GM23338 (cell line): ENCODE measurements around the gene ONECUT1. TPM values are rescaled to one million over a fixed set of nuclear protein-coding genes. Genes with fewer than 3 reads are reported as not detected.
A peak's percentile ranks its signal among the peaks of the same experiment; 100 is the strongest.

Experiments used
- ATAC-seq: fragments of 200-7000 bp; cut with Tn5 transposase; 3 replicates; pipeline ENCODE4 v1.9.1; 2020
- DNase-seq: peaks from one replicate; pipeline ENCODE4 v3.0.0-alpha.2; 2015; ENCODE audit warnings: low spot score
- H2AFZ ChIP-seq: fragments of 200-600 bp; sonication (generic); 2 replicates; pipeline ENCODE4 v1.8.0; 2016; ENCODE audit warnings: antibody characterized with exemption, mild to moderate bottlenecking, moderate library complexity
- H3F3A ChIP-seq: fragments of 200-600 bp; sonication (generic); replicated peaks from 2 replicates; pipeline ENCODE4 v1.8.0; 2017; ENCODE audit warnings: antibody characterized with exemption, mixed run types, low read depth
- H3K27ac ChIP-seq: fragments of 200-600 bp; sonication (generic); 2 replicates; pipeline ENCODE4 v1.6.1; 2016; ENCODE audit warnings: low read depth
- H3K27me3 ChIP-seq: fragments of 200-600 bp; sonication (generic); 2 replicates; pipeline ENCODE4 v1.8.0; 2016; ENCODE audit warnings: mild to moderate bottlenecking, mixed run types, moderate library complexity; ENCODE audit not compliant: insufficient read depth
- H3K36me3 ChIP-seq: fragments of 200-600 bp; sonication (generic); 2 replicates; pipeline ENCODE4 v1.8.0; 2016; ENCODE audit warnings: mild to moderate bottlenecking; ENCODE audit not compliant: insufficient read depth
- H3K4me1 ChIP-seq: fragments of 200-600 bp; sonication (generic); 2 replicates; pipeline ENCODE4 v1.8.0; 2016; ENCODE audit warnings: mild to moderate bottlenecking, moderate library complexity; ENCODE audit not compliant: insufficient read depth
- H3K4me2 ChIP-seq: fragments of 200-600 bp; sonication (generic); 2 replicates; pipeline ENCODE4 v1.7.1; 2017; ENCODE audit warnings: mixed run types
- H3K4me3 ChIP-seq: fragments of 200-600 bp; sonication (generic); 2 replicates; pipeline ENCODE4 v1.6.1; 2016; ENCODE audit warnings: mixed run types
- H3K79me2 ChIP-seq: fragments of 200-600 bp; sonication (generic); replicated peaks from 2 replicates; pipeline ENCODE4 v1.8.0; 2017; ENCODE audit warnings: mild to moderate bottlenecking; ENCODE audit not compliant: insufficient read depth
- H3K9me2 ChIP-seq: fragments of 200-600 bp; sonication (generic); 2 replicates; pipeline ENCODE4 v1.8.0; 2017; ENCODE audit not compliant: insufficient read depth
- H4K20me1 ChIP-seq: fragments of 200-600 bp; sonication (generic); replicated peaks from 2 replicates; pipeline ENCODE4 v1.8.0; 2017; ENCODE audit warnings: mild to moderate bottlenecking; ENCODE audit not compliant: insufficient read depth
- H3K27ac Mint-ChIP-seq: 2 replicates; pipeline ENCODE4 v1.8.0; 2020; ENCODE audit warnings: inconsistent platforms, mild to moderate bottlenecking, moderate library complexity, mixed read lengths
- H3K27me3 Mint-ChIP-seq: 3 replicates; pipeline ENCODE4 v1.8.0; 2022; ENCODE audit warnings: low read depth, mild to moderate bottlenecking, moderate library complexity, mixed read lengths, inconsistent platforms; ENCODE audit not compliant: insufficient read depth, poor library complexity
- H3K36me3 Mint-ChIP-seq: 3 replicates; pipeline ENCODE4 v1.8.0; 2021; ENCODE audit warnings: low read depth, mild to moderate bottlenecking, inconsistent platforms, moderate library complexity, mixed read lengths
- H3K4me1 Mint-ChIP-seq: 3 replicates; pipeline ENCODE4 v1.8.0; 2020; ENCODE audit warnings: mild to moderate bottlenecking, inconsistent platforms, mixed read lengths
- H3K4me3 Mint-ChIP-seq: 3 replicates; pipeline ENCODE4 v1.8.0; 2021; ENCODE audit warnings: moderate library complexity, mild to moderate bottlenecking, inconsistent platforms, mixed read lengths
- H3K9me3 Mint-ChIP-seq: 3 replicates; pipeline ENCODE4 v1.8.0; 2020; ENCODE audit warnings: moderate library complexity, mild to moderate bottlenecking, inconsistent platforms, mixed read lengths
- CREB1 ChIP-seq: fragments of 250-450 bp; sonication (Bioruptor Pico); IDR thresholded peaks from 2 replicates; pipeline ENCODE4 v1.5.0; 2020; ENCODE audit warnings: low read depth, mild to moderate bottlenecking, moderate library complexity
- EZH2 ChIP-seq: fragments of 200-600 bp; sonication (generic); IDR thresholded peaks from one replicate; pipeline ENCODE4 v1.8.0; 2017; ENCODE audit warnings: antibody characterized with exemption, mild to moderate bottlenecking, low read depth; ENCODE audit not compliant: unreplicated experiment
- EZH2phosphoT487 ChIP-seq: fragments of 200-600 bp; sonication (generic); IDR thresholded peaks from one replicate; pipeline ENCODE4 v1.8.1; 2018; ENCODE audit warnings: antibody characterized with exemption; ENCODE audit not compliant: unreplicated experiment
- JUNB ChIP-seq: IDR thresholded peaks from one replicate; pipeline ENCODE4 v1.6.1; 2016; ENCODE audit warnings: antibody characterized with exemption; ENCODE audit not compliant: unreplicated experiment
- NANOG ChIP-seq: IDR thresholded peaks from 2 replicates; pipeline ENCODE4 v1.6.1; 2016; ENCODE audit warnings: antibody characterized with exemption, borderline replicate concordance
- POLR2AphosphoS5 ChIP-seq: IDR thresholded peaks from 2 replicates; pipeline ENCODE4 v1.6.1; 2016; ENCODE audit warnings: antibody characterized with exemption, low read depth
- STAT1 ChIP-seq: IDR thresholded peaks from one replicate; pipeline ENCODE4 v1.6.1; 2016; ENCODE audit warnings: antibody characterized with exemption; ENCODE audit not compliant: unreplicated experiment
- ZNF114 ChIP-seq: fragments of 250-450 bp; sonication (Bioruptor Pico); IDR thresholded peaks from 2 replicates; pipeline ENCODE4 v1.5.0; 2020; ENCODE audit warnings: mild to moderate bottlenecking, moderate library complexity
- ZNF331 ChIP-seq: fragments of 250-450 bp; sonication (Bioruptor Pico); IDR thresholded peaks from 2 replicates; pipeline ENCODE4 v1.5.0; 2020; ENCODE audit warnings: low read depth, mild to moderate bottlenecking, moderate library complexity
- polyA plus RNA-seq: library from polyadenylated mRNA; unstranded; fragments of >200 nt; fragmentation: Nextera tagmentation; extraction: Ambion mirVana; gene quantifications from 2 replicates; pipeline ENCODE4 v1.2.1, GENCODE V29; 2016
- total RNA-seq: library from RNA; depleted of rRNA; stranded (reverse); fragments of >200 nt; shearing (Covaris generic); gene quantifications from 2 replicates; pipeline ENCODE4 v1.2.3, GENCODE V29; 2014
- TF ChIP-seq, protein P1 (sequence below): IDR thresholded peaks from 2 replicates; pipeline ENCODE4 v1.6.1; 2016; ENCODE audit warnings: antibody characterized with exemption
- TF ChIP-seq, protein P2 (sequence below), 2 experiments: fragments of 200-600 bp in 1 of 2; sonication (generic) in 1 of 2; conservative IDR thresholded peaks; 2 replicates each; pipeline versions ENCODE4 v1.5.1 to v1.6.1; 2016 to 2017; ENCODE audit warnings: antibody characterized with exemption in 2 of 2, low read depth in 2 of 2, mild to moderate bottlenecking in 2 of 2, moderate library complexity in 1 of 2
- TF ChIP-seq, protein P3 (sequence below): fragments of 250-450 bp; sonication (Bioruptor Pico); IDR thresholded peaks from 2 replicates; pipeline ENCODE4 v1.5.0; 2020; ENCODE audit warnings: mild to moderate bottlenecking, moderate library complexity
- TF ChIP-seq, protein P4 (sequence below): IDR thresholded peaks from one replicate; pipeline ENCODE4 v1.6.1; 2018; ENCODE audit warnings: antibody characterized with exemption; ENCODE audit not compliant: unreplicated experiment

The ONECUT1 gene
- total and polyA plus RNA-seq, 2 experiments from 2014 or later, result 4.3 to 9.4 TPM

DNA sequence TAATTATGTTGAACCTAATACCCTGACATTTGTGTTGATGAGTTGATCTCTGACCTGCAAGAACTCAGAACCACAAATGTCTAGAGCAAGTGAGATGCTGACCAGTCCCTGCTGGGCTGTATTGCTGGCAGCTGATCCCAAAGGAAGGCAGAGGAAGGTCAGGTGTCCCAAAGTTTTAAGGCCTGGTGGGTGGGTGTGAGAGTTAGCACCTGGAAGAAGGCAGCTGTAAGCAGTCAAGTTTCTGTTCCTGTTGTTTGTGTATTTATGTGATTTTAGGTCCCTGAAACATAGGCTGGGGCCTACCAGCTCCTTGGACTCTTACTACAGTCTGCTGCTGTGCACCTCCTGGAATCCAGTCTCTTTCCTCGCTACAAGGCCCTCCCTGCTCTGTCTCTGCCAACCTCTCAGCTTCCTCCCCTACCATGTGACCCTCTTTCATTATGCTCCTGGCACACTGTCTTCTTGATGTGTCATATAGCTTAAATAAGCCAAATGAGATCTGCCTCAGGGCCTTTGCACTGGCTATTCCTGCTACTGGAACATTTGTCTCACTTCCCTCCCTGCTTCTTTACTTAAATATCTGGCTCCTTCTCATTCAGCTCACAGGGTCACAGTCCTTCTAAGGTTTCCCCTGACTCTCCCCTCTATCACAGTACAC is 80.0 kb downstream of the ONECUT1 start:
- no peak for DNase-seq
- no peaks in the 10 kb centered on the region for H3K9me2 ChIP-seq
- Mint-ChIP-seq H3K4me3 (peak overlapping the region; percentile 76; the same call in 2 of the 3 replicates), H3K4me1 (peaks cover 18% of the 10 kb centered on the region), H3K27me3 (peaks cover 4% of the 10 kb centered on the region), H3K27ac (peak overlapping the region; percentile 44), H3K36me3 (no peaks in the 10 kb centered on the region), H3K9me3 (no peaks in the 10 kb centered on the region)
- H3K36me3 ChIP-seq, result no peaks in the 10 kb centered on the region
- no peaks in the 10 kb centered on the region for H3K27me3 ChIP-seq
- H4K20me1 ChIP-seq, result no peaks in the 10 kb centered on the region
- peak; percentile 20 for ATAC-seq
- H2AFZ ChIP-seq, result peak overlapping the region; percentile 94
- H3K4me2 ChIP-seq, result peak overlapping the region; percentile 77
- no peak for TF ChIP-seq EZH2
- no peak for TF ChIP-seq STAT1
- no peak for TF ChIP-seq NANOG
- TF ChIP-seq EZH2phosphoT487, result no peak
- TF ChIP-seq, protein P1, sequence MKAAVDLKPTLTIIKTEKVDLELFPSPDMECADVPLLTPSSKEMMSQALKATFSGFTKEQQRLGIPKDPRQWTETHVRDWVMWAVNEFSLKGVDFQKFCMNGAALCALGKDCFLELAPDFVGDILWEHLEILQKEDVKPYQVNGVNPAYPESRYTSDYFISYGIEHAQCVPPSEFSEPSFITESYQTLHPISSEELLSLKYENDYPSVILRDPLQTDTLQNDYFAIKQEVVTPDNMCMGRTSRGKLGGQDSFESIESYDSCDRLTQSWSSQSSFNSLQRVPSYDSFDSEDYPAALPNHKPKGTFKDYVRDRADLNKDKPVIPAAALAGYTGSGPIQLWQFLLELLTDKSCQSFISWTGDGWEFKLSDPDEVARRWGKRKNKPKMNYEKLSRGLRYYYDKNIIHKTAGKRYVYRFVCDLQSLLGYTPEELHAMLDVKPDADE, result no peak
- TF ChIP-seq POLR2AphosphoS5, result no peak
- no peak for TF ChIP-seq ZNF331 (CRISPR knock-in tag)
- TF ChIP-seq, protein P2, sequence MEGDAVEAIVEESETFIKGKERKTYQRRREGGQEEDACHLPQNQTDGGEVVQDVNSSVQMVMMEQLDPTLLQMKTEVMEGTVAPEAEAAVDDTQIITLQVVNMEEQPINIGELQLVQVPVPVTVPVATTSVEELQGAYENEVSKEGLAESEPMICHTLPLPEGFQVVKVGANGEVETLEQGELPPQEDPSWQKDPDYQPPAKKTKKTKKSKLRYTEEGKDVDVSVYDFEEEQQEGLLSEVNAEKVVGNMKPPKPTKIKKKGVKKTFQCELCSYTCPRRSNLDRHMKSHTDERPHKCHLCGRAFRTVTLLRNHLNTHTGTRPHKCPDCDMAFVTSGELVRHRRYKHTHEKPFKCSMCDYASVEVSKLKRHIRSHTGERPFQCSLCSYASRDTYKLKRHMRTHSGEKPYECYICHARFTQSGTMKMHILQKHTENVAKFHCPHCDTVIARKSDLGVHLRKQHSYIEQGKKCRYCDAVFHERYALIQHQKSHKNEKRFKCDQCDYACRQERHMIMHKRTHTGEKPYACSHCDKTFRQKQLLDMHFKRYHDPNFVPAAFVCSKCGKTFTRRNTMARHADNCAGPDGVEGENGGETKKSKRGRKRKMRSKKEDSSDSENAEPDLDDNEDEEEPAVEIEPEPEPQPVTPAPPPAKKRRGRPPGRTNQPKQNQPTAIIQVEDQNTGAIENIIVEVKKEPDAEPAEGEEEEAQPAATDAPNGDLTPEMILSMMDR (conservative IDR thresholded peaks at IDR 0.05; ENCODE audit: low read depth in 2 of 2), result no peak
- no peak for TF ChIP-seq ZNF114 (CRISPR knock-in tag)
- TF ChIP-seq, protein P3, sequence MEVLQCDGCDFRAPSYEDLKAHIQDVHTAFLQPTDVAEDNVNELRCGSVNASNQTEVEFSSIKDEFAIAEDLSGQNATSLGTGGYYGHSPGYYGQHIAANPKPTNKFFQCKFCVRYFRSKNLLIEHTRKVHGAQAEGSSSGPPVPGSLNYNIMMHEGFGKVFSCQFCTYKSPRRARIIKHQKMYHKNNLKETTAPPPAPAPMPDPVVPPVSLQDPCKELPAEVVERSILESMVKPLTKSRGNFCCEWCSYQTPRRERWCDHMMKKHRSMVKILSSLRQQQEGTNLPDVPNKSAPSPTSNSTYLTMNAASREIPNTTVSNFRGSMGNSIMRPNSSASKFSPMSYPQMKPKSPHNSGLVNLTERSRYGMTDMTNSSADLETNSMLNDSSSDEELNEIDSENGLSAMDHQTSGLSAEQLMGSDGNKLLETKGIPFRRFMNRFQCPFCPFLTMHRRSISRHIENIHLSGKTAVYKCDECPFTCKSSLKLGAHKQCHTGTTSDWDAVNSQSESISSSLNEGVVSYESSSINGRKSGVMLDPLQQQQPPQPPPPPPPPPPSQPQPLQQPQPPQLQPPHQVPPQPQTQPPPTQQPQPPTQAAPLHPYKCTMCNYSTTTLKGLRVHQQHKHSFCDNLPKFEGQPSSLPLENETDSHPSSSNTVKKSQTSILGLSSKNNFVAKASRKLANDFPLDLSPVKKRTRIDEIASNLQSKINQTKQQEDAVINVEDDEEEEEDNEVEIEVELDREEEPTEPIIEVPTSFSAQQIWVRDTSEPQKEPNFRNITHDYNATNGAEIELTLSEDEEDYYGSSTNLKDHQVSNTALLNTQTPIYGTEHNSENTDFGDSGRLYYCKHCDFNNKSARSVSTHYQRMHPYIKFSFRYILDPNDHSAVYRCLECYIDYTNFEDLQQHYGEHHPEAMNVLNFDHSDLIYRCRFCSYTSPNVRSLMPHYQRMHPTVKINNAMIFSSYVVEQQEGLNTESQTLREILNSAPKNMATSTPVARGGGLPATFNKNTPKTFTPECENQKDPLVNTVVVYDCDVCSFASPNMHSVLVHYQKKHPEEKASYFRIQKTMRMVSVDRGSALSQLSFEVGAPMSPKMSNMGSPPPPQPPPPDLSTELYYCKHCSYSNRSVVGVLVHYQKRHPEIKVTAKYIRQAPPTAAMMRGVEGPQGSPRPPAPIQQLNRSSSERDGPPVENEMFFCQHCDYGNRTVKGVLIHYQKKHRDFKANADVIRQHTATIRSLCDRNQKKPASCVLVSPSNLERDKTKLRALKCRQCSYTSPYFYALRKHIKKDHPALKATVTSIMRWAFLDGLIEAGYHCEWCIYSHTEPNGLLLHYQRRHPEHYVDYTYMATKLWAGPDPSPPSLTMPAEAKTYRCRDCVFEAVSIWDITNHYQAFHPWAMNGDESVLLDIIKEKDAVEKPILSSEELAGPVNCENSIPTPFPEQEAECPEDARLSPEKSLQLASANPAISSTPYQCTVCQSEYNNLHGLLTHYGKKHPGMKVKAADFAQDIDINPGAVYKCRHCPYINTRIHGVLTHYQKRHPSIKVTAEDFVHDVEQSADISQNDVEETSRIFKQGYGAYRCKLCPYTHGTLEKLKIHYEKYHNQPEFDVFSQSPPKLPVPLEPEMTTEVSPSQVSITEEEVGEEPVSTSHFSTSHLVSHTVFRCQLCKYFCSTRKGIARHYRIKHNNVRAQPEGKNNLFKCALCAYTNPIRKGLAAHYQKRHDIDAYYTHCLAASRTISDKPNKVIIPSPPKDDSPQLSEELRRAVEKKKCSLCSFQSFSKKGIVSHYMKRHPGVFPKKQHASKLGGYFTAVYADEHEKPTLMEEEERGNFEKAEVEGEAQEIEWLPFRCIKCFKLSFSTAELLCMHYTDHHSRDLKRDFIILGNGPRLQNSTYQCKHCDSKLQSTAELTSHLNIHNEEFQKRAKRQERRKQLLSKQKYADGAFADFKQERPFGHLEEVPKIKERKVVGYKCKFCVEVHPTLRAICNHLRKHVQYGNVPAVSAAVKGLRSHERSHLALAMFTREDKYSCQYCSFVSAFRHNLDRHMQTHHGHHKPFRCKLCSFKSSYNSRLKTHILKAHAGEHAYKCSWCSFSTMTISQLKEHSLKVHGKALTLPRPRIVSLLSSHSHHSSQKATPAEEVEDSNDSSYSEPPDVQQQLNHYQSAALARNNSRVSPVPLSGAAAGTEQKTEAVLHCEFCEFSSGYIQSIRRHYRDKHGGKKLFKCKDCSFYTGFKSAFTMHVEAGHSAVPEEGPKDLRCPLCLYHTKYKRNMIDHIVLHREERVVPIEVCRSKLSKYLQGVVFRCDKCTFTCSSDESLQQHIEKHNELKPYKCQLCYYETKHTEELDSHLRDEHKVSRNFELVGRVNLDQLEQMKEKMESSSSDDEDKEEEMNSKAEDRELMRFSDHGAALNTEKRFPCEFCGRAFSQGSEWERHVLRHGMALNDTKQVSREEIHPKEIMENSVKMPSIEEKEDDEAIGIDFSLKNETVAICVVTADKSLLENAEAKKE (CRISPR knock-in tag), result no peak
- TF ChIP-seq, protein P4, sequence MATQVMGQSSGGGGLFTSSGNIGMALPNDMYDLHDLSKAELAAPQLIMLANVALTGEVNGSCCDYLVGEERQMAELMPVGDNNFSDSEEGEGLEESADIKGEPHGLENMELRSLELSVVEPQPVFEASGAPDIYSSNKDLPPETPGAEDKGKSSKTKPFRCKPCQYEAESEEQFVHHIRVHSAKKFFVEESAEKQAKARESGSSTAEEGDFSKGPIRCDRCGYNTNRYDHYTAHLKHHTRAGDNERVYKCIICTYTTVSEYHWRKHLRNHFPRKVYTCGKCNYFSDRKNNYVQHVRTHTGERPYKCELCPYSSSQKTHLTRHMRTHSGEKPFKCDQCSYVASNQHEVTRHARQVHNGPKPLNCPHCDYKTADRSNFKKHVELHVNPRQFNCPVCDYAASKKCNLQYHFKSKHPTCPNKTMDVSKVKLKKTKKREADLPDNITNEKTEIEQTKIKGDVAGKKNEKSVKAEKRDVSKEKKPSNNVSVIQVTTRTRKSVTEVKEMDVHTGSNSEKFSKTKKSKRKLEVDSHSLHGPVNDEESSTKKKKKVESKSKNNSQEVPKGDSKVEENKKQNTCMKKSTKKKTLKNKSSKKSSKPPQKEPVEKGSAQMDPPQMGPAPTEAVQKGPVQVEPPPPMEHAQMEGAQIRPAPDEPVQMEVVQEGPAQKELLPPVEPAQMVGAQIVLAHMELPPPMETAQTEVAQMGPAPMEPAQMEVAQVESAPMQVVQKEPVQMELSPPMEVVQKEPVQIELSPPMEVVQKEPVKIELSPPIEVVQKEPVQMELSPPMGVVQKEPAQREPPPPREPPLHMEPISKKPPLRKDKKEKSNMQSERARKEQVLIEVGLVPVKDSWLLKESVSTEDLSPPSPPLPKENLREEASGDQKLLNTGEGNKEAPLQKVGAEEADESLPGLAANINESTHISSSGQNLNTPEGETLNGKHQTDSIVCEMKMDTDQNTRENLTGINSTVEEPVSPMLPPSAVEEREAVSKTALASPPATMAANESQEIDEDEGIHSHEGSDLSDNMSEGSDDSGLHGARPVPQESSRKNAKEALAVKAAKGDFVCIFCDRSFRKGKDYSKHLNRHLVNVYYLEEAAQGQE, result no peak
- no peak for TF ChIP-seq JUNB
- TF ChIP-seq CREB1 (CRISPR knock-in tag), result no peak
- no peaks in the 10 kb centered on the region for H3K79me2 ChIP-seq
- no peaks in the 10 kb centered on the region for H3F3A ChIP-seq
- no peaks in the 10 kb centered on the region for H3K4me1 ChIP-seq
- no peak overlapping the region for H3K27ac ChIP-seq
- peak overlapping the region; percentile 52 for H3K4me3 ChIP-seq
